Stimulated activated CD8-positive, alpha-beta memory T cell treated with anti-CD3 and anti-CD28 coated beads, Interleukin-7, amount 100 ng/mL, for 4 hours (primary cell): Measurements from ENCODE around the gene CSNK2A2.

Experiments used
- DNase-seq, 2 donors: peaks; one replicate each; pipeline ENCODE4 v3.0.0-alpha.2; 2020; ENCODE audit warnings: low read depth in 2 of 2

CSNK2A2 gene

DNA sequence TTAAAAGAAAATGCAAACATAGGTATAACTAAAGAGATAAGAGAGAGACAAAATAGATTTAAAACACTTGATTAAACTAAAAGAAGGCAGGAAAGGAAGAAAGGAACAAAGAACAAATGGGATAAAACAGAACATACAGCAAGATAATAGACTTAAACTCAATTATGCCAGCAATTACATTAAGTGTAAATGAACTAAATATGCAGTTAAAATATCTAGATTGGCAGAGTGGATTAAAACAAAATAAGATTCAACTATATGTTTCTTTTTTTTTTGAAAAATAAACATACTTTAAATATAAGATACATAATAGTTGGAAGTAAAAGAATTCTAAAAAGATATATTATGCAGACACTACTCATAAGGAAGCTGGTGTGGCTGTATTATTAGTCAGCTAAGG, 59.1 kb downstream of the CSNK2A2 start:
- no peak for DNase-seq

DNA sequence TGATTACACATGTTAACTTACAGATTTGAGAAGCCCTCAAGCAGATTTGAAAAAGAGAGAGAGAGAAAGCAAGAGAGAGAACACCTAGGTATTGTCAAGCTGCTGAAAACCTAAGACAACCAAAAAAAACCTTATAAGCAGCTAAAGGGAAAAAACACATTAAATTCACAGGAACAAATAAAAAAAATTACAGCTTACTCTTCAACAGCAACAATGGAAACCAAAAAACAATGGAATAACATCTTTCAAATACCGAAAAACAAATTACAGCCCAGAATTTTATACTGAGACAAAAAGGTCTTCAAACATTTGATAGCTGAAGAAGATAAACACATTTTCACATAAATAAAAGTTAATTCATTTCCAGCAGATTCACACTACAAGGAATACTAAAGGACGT, 60.3 kb downstream of the CSNK2A2 start:
- DNase-seq = no peak

DNA sequence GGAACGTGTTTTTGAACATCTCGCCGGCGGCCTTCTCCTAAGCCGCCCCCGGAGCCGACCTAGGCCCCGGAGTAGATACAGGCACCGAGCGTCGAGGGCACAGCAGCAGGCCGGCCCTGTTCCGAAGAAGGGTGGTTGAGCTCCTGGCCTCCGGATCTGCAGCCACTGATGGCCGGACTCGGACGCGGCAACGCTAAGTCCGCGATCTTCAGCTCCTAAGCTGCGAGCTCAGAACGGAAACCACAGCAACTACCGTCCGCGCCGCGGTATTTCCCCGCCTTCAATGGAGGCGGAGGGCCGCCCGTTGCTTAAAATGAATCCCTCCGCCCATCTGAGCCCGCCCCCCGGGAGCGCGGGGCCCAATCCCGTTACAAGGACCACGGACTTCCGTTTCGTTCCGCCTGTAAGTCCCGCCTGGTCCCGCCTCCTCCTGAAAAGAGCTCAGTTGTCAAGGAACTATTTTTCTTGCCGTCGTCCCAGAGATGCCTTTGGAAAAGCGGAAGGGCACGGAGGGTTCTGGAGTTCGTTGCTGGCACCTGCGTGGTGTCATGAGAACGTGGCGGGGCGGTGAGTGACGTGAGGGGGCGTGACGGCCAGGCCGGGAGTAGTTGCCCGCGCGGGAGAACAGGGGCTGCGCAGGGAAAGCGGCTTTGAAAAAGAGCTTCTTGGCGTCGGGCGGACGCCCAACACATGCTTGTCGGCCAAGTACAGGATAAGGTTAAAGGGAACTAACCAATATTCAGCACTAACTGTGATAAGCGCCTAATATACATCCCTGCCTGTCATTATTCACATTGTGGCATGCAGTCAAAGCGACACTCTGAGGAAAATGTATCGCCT, 68.6 kb downstream of the CSNK2A2 start, which contains the start of gene CFAP20:
Gene CFAP20 (minus strand): TSS at position 285 of the 840 bp plus-strand sequence. CDS start 266 bp downstream, at position 19.
- DNase-seq = peak; percentile 95 to 96

DNA sequence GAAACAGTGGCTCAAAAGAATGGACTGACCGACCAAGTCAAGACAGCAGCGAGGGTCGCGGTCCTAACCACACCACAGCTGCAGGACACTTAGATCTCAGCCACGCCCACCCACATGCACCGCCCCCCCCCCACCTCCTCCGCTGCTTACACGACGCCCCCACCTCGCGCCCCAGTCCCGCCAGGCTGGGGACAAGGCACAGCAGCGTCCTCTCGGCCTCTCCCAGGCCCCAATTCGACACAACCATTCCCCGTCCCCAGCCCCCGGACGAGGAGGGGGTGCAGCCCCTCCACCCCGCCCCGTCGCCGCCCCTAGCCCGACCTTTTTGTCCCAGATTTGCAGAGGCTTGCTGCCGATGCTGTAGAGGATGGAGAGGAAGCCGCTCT, 69.2 kb downstream of the CSNK2A2 start:
- no peak for DNase-seq

DNA sequence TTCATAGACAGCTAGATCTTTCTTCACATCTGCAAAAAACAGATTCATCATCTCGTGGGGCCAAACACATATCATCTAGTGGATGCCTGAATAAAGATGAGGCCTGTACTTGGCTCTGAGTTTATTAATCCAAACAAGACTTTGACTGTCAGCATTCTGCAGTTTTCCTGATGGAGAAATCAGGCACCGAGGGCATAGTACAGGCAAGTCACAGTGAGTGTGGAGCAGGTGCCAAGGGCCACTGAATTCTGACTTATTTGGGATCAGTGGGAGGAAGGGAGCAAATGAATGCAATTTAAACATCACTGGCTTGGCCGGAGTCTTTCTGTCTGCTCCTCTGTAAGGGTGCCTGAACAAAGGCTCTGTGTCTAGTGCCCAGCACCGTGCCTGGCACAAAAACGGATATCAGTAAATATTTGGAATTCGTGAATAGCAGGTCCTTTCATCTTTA, 69.7 kb downstream of the CSNK2A2 start:
- no peak for DNase-seq

DNA sequence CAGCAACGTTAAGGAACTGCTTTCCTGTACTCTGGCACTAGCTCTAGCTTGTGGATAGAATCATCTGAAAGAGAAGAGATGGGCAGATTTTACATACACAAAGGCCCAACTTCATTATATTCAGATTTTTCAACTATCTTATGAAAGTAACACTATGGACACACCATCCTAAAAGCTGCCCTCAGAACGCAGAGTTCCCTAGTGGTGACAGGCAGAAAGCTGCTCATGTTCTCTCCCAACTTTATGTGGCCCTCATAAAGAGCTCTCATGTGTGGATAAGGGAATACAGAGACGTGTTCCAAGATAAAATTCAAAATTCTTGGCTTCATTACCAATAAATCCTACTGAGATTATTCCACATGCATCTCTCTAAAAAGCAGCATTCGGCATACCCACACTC, 70.3 kb downstream of the CSNK2A2 start:
- no peak for DNase-seq

DNA sequence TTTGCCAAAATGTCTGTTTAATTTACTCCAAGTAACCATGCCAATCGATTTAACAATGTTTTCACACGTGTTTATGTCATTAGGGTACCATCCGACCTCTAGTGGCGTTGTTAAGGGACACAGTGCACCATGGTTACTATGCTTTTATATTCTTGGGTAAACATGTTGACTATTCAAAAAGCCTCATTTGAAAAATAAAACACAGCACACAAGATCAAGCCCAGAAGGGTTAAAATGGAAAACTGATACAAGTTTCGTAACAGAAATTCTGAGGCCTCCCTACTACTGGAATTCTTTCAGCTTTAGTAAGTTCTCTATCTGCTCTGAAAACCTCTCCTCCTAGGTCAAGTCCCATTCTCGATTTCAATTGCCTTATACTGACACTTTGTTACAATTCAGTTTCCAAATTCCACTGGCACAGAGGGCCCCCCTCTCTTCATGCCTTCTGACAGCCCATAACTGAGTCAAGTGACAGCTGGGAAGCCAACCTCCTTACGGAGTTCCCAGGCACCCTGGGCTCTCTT, 70.8 kb downstream of the CSNK2A2 start:
- no peak for DNase-seq

DNA sequence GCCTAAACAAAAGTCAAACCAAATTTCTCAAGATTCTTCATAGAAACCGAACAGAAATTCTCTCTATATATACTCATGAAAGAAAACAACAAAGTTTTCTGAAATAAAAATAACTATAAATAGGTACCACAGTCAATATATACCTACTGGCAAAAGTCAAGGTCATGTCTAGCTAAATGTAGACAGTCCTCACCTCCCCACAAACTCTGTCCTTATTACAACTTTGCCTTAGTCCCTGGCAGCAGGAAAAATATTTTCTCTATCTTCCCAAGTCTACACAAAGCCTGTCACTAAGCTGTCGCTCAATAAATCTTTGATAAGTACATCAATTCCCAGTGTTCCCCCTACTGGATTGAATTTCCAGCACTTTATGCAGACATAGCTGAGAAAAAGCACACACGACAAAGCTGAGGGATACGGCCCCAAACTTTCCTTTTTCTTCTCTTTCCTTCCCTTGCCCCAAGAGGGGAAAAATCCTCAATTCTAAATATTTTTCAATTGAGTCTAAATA, 71.4 kb downstream of the CSNK2A2 start:
- no peak for DNase-seq

DNA sequence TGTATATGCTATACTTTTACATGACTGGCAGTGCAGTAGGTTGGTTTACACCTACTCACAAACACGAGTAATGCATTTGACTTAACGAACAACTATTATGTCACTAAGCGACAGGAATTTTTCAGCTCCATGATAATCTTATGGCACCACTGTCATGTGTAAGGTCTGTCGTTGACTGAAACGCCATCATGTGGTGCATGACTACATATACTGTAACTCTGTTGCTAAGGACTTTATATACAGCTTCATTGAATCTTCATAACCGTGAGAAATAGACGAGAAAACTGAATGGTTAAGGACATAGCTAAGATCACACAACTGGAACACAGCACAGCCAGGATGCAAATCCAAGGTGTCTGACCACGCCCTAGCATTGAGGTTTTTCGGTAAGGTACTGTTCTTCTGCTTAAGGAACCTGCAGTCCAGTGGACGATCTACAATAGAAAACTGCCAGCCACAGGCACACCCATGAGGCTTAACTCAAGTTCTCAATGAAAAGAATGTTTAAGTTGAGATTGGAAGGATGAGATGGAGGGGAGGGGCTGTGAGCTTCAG, 72.0 kb downstream of the CSNK2A2 start:
- no peak for DNase-seq

DNA sequence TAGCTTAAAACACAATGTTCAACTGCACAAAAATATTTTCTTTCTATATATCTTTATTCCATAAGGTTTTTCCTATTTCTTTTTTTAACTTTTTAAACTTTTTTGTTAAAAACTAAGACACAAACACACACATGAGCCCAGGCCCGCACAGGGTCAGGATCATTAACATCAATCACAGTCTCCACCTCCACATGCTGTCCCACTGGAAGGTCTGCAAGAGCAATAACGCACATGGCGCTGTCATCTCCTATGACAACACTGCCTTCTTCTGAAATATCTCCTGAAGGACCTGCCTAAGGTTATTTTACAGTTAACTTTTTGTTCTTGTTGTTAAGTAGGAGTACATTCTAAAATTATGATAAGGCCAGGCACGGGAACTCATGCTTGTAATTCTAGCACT, 72.9 kb downstream of the CSNK2A2 start:
- DNase-seq = no peak

DNA sequence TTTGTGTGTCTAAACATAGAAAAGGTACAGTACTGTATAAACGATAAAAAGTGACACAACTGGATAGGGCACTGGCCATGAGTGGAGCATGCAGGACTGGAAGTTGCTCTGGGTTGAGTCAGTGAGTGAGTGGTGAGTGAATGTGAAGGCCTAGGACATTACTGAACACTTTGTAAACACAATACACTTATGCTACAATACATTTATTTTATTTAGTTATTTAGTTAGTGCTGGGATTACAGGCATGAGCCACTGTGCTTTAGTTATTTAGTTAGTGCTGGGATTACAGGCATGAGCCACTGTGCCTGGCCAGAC, 73.3 kb downstream of the CSNK2A2 start:
- DNase-seq = no peak

DNA sequence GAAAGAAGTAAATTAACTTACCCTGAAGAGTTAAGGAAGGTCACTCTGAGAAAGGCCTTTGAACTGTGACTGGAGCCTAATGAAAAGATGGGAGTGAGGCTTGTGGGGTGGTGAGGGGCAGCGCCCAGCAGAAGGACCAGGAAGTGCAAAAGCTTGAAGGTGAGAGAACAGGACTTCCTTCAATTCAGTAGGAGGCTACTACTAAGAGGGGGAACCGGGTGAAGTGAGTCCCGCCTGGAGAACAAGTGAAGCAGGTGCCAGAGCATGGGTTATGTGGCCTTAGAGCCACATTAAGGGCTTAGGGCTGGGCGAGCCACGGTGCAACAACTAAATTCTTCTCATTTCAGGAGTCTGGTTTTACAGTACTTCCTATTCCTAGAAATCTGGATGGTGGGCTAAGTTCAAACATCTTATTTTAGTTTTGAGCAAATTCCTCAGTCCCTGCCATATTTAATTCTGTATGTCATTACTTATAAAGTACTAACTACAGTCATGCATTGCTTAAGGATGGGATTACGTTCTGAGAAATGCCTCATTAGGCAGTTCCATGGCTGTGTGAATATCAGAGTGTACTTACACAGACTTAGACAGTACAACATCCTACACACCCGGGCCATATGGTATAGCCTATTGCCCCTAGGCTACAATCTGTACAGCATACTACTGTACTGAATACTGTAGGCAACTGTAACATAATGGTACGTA, 73.9 kb downstream of the CSNK2A2 start:
- DNase-seq = no peak

DNA sequence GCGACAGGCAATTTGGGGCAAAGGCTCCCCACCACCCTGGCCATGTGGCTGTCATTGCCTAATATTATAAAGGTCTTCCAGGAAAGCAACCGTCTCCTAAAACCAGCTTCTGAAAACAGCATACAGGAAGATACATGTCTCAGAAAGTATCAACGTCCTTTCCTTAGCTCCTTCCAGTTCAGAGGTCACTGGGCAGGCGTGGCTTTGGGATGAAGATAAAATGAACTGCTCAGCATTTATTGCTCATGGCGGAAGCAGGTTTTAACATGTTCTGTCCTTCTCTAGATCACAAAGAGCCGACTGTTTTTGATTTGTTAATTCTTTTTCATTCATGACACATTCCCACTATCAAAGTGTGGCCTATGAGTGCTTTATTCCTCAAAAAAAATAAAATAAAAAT, 76.8 kb downstream of the CSNK2A2 start:
- no peak for DNase-seq

DNA sequence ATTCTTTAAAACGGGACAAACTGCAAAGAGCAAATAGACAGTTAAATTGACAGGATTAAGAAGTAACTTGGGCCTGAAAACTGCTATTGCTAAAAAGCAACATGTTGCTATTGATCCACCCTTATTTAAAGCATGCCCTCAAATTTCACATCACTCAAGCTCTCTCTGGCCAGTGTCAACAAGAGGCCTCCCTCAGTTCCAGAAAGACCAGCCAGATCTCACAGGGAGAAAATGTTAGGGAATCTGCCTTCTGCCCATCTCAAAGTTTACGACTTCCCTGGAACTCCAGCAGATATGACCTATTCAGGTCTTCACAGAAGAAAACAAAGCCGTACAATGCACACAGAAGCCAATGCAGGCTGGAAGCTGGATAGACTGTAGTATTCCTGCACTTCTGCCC, 77.7 kb downstream of the CSNK2A2 start:
- DNase-seq = no peak

DNA sequence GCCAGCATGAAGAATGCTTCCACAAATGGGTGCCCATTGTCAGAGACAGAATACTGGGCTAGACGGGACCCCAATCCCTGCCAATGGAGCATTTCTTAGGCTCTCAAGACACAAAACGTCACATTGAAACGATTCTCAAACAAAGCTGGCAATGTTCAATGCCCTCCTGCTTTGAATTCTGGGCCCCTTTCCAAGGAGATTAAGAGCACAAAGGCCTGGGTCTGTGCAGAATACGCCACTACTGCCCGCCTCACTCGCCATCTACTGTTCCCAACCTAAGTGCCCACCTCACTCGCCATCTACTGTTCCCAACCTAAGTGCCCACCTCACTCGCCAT, 78.4 kb downstream of the CSNK2A2 start:
- no peak for DNase-seq

DNA sequence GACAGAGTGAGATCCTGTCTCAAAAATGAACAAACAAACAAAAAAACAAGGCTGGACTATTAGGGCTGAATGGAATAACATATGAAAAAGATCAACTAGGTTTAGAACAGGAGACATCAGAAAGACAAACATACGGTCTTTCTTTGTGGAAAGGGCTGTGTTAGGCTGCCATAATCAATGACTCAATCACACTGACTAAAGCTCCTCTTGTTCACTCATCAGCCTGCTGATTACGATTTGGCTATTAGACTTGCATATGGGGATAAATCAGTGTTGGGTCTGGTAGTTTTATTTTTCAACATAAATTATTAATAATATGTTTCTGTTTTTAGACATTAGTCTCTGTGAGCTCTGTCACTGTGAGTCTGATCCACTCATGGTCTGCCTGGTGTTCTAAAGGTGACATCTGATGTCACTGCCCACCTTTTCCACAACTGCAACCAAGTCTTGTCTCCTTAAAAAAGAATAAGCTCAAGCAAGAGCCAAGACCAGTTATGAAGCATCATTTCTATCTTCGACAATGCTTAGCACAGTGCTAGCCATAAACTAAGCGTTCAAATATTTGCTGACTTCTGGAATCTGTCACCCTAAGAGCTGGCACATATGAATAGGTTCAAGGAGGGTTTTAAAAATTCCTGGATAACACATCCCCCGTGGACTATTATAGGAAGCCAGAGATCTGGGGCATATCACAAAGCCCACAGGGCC, 79.0 kb downstream of the CSNK2A2 start:
- DNase-seq = no peak

DNA sequence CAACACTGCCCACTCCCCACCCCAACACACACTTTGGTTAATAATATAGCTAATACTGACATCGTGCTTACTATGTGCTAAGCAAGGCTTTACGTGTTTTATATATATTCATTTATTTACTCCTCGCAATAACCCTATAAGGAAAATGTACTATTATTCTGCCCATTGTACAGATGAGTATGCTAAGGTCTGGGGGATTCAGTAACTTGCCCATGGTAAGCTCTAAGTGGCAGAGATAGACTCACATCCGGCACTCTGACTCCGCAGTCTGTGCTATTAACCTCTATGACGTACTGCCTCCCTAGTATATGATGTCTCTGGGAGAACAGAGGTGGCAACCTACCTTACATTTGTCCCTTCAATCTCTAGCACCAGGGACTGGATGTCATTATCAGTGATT, 81.4 kb downstream of the CSNK2A2 start:
- DNase-seq = no peak

DNA sequence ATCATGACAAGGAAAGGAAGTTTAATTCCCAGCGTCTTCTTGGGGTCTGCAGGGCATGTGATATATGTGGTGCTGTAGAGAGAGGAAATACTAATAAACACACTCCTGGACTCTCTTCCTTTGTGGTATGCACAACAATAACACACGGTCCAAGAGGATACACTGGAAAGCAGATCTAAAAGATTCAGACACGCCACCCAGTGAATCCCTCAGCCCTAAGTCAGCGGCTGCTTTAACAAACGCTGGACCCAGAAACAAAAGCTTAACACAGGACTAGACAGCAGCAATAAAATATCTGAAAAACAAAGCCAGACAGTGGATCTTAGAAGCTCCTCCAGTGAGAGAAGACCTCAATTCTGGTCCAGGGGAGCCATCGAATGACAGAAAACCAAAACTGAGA, 81.8 kb downstream of the CSNK2A2 start:
- DNase-seq = no peak

DNA sequence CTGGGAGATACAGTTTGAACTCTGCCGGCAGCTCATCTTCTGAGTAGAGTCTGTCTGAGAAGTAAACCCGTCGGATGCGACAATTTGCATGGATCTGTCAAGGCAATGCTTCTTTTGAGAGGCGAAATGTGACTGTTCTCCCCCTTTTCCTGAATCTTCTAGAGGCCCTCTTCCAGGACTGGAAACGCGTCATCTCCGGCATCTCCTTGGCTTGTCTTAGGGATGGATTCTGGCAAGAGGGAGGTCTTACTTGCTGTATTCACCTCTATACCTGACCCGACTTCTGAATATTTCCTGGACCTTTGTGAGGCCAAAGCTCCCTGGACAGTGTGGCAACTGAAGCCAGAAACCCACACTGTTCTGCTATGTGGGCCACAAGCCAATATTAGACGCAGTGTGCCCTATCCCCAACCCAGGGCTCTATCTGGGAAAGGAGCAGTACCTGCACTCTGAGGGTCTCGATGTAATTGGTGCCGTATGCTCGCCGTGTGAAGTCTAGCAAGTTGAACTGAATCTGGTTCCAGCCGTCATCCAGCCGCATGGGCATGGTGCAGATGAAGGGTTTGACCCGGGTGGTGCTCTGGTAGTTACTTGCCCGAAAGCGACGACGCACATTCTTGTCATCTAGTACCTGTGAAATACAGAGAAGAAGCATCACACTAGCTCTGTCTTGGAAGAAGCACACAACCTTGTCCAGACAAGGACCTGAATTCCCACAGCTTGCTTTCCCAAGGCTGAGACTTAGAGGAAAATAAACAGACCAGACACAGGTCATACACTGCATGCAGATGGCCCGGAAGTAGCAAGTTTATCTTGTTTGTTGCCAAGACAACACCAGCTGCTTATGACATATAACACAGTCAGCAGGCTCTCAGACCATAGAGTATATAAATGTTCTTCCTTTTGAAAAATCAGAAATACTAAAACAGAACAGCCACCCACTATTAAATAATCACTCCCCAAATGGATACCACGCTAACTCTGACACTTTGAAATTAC, 82.8 kb downstream of the CSNK2A2 start:
- DNase-seq = no peak

DNA sequence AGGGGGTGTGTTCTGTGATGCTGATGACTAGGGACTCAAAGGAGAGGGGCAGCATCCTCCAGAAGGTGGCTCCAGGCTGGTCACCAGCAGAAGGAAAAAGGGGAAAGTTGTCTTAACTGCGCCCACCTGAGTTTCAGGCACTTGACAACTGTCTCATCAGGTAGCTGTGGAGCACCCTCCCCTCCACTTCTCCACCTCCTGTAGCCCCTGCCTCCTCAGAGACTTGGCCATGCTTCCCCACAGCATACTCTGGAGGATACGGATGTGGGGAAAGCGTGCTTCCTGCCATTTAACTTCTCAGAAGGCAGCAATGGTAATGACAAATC, 86.6 kb downstream of the CSNK2A2 start:
- DNase-seq = no peak
